A673 (cell line): ENCODE results near the gene POLR3K.

Source experiments
- EZH2 ChIP-seq: fragments of 200-600 bp; sonication (generic); IDR thresholded peaks from 2 replicates; pipeline ENCODE4 v1.6.1; 2017; ENCODE audit warnings: borderline replicate concordance, low read depth, mild to moderate bottlenecking, mixed read lengths, antibody characterized with exemption, low read length; ENCODE audit not compliant: poor library complexity, severe bottlenecking
- TF ChIP-seq, protein P1 (sequence below): fragments of 300-800, 200-600 bp; sonication (generic); conservative IDR thresholded peaks from 2 replicates; pipeline ENCODE4 v1.5.1; 2017; ENCODE audit warnings: low read depth, mild to moderate bottlenecking, antibody characterized with exemption, low read length, moderate library complexity, mixed read lengths

DNA sequence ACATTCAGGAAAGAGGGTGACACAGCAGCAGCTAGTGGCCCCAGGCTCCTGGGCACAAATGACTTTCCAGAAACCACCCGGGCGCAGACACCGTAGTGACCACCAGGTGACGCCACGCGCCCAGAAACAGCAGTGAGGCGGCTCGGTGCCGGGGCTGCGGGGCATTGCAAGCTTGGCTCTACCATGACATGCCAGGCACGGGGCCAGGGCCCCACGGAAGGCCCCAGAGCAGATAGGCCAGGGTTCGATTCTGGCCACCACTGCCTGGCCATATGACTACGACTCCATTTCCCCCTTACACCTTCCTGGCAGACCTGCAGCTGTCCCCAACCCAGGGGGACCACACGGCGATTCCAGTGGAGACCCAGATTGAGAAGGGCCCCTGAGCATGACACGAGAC lies 12.3 kb upstream of the POLR3K start:
- TF ChIP-seq, protein P1, sequence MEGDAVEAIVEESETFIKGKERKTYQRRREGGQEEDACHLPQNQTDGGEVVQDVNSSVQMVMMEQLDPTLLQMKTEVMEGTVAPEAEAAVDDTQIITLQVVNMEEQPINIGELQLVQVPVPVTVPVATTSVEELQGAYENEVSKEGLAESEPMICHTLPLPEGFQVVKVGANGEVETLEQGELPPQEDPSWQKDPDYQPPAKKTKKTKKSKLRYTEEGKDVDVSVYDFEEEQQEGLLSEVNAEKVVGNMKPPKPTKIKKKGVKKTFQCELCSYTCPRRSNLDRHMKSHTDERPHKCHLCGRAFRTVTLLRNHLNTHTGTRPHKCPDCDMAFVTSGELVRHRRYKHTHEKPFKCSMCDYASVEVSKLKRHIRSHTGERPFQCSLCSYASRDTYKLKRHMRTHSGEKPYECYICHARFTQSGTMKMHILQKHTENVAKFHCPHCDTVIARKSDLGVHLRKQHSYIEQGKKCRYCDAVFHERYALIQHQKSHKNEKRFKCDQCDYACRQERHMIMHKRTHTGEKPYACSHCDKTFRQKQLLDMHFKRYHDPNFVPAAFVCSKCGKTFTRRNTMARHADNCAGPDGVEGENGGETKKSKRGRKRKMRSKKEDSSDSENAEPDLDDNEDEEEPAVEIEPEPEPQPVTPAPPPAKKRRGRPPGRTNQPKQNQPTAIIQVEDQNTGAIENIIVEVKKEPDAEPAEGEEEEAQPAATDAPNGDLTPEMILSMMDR, result peak; percentile 97
- TF ChIP-seq EZH2, result no peak
